Mesodermal cell (in vitro differentiated cells): ENCODE results near the gene ULK4.

Experiments
- H3K27ac ChIP-seq: 2 replicates; pipeline ENCODE4 v1.7.0; 2013; ENCODE audit warnings: mild to moderate bottlenecking, low read depth, low read length, moderate library complexity; ENCODE audit not compliant: severe bottlenecking
- H3K36me3 ChIP-seq: 2 replicates; pipeline ENCODE4 v1.7.1; 2013; ENCODE audit warnings: mild to moderate bottlenecking, low read length, moderate library complexity; ENCODE audit not compliant: control insufficient read depth, insufficient read depth
- H3K4me1 ChIP-seq: one replicate; pipeline ENCODE4 v1.7.1; 2013; ENCODE audit warnings: mild to moderate bottlenecking, low read length; ENCODE audit not compliant: insufficient read depth, control insufficient read depth, poor library complexity, severe bottlenecking
- H3K4me3 ChIP-seq: 2 replicates; pipeline ENCODE4 v1.7.0; 2013; ENCODE audit warnings: low read length, control low read depth, mild to moderate bottlenecking; ENCODE audit not compliant: insufficient read depth, poor library complexity, severe bottlenecking; ENCODE audit errors: extremely low read depth
- H3K9me3 ChIP-seq: 2 replicates; pipeline ENCODE4 v1.7.1; 2013; ENCODE audit warnings: mild to moderate bottlenecking, low read length, moderate library complexity; ENCODE audit not compliant: control insufficient read depth
- WGBS, 2 experiments: methylation state at CpG; one replicate each; pipeline ENCODE4 v1.1.5; 2013; ENCODE audit warnings: missing lambda C conversion rate in 2 of 2; ENCODE audit not compliant: insufficient coverage in 2 of 2; 5-methylcytosine and 5-hydroxymethylcytosine counted together

The ULK4 gene

GRCh38 chr3:41603807-41604206, 358.1 kb downstream of the ULK4 start:
- H3K36me3 ChIP-seq: no peaks in the 10 kb centered on the region
- H3K4me3 ChIP-seq: no peak overlapping the region
- H3K27ac ChIP-seq: no peak overlapping the region
- H3K9me3 ChIP-seq: no peaks in the 10 kb centered on the region
- no CpG with 5 or more reads among the region's 1 CpG for WGBS, 2 experiments
- no peaks in the 10 kb centered on the region for H3K4me1 ChIP-seq

GRCh38 chr3:41602121-41602520, 359.8 kb downstream of the ULK4 start:
- Histone ChIP-seq H3K36me3 (no peaks in the 10 kb centered on the region), H3K9me3 (no peaks in the 10 kb centered on the region), H3K27ac (no peak overlapping the region), H3K4me1 (no peaks in the 10 kb centered on the region), H3K4me3 (no peak overlapping the region)

GRCh38 chr3:41601404-41601987, 360.4 kb downstream of the ULK4 start:
- H3K4me1 ChIP-seq: no peaks in the 10 kb centered on the region
- H3K9me3 ChIP-seq: no peaks in the 10 kb centered on the region
- no peak overlapping the region for H3K4me3 ChIP-seq
- no peaks in the 10 kb centered on the region for H3K36me3 ChIP-seq
- WGBS, 2 experiments: no CpG with 5 or more reads among the region's 1 CpG
- no peak overlapping the region for H3K27ac ChIP-seq

GRCh38 chr3:41600616-41601015, 361.3 kb downstream of the ULK4 start:
- H3K4me3 ChIP-seq: no peak overlapping the region
- no peak overlapping the region for H3K27ac ChIP-seq
- H3K36me3 ChIP-seq: no peaks in the 10 kb centered on the region
- 94 to 100% methylated on average over 1 to 2 of the region's 2 CpGs for WGBS, 2 experiments
- no peaks in the 10 kb centered on the region for H3K4me1 ChIP-seq
- H3K9me3 ChIP-seq: no peaks in the 10 kb centered on the region

- Histone ChIP-seq H3K36me3 (no peaks in the 10 kb centered on the region), H3K4me3 (no peak overlapping the region)
- WGBS, 2 experiments: 100% methylated on average over 1 of the region's 1 CpG; no CpG with 5 or more reads in 1 of the 2 experiments
Measured at GRCh38 chr3:41599127-41599484, 362.8 kb downstream of the ULK4 start.

GRCh38 chr3:41598402-41599126, 363.3 kb downstream of the ULK4 start:
- Histone ChIP-seq H3K27ac (no peak overlapping the region), H3K4me3 (no peak overlapping the region), H3K9me3 (no peaks in the 10 kb centered on the region), H3K36me3 (no peaks in the 10 kb centered on the region), H3K4me1 (no peaks in the 10 kb centered on the region)
- WGBS, 2 experiments: 92 to 100% methylated on average over 1 to 5 of the region's 8 CpGs

More at GRCh38 chr3:41599127-41599484, 362.8 kb downstream of the ULK4 start:
- Histone ChIP-seq H3K27ac (no peak overlapping the region), H3K9me3 (no peaks in the 10 kb centered on the region), H3K4me1 (no peaks in the 10 kb centered on the region)

GRCh38 chr3:41593774-41594173, 368.1 kb downstream of the ULK4 start:
- no peaks in the 10 kb centered on the region for H3K4me1 ChIP-seq
- H3K36me3 ChIP-seq: no peaks in the 10 kb centered on the region
- no peak overlapping the region for H3K27ac ChIP-seq
- H3K4me3 ChIP-seq: no peak overlapping the region
- 75 to 80% methylated on average over 3 to 4 of the region's 5 CpGs for WGBS, 2 experiments
- no peaks in the 10 kb centered on the region for H3K9me3 ChIP-seq

- no peaks in the 10 kb centered on the region for H3K36me3 ChIP-seq
- H3K9me3 ChIP-seq: no peaks in the 10 kb centered on the region
- H3K27ac ChIP-seq: no peak overlapping the region
- H3K4me1 ChIP-seq: no peaks in the 10 kb centered on the region
- H3K4me3 ChIP-seq: no peak overlapping the region
- no CpG with 5 or more reads among the region's 2 CpGs for whole genome bisulfite sequencing, 2 experiments
Measured at GRCh38 chr3:41592753-41593510, 369.0 kb downstream of the ULK4 start.

GRCh38 chr3:41583014-41583413, 378.9 kb downstream of the ULK4 start:
- H3K36me3 ChIP-seq: no peaks in the 10 kb centered on the region
- no peaks in the 10 kb centered on the region for H3K9me3 ChIP-seq
- no CpG with 5 or more reads among the region's 2 CpGs for WGBS, 2 experiments
- H3K4me1 ChIP-seq: no peaks in the 10 kb centered on the region
- no peak overlapping the region for H3K27ac ChIP-seq
- no peak overlapping the region for H3K4me3 ChIP-seq

GRCh38 chr3:41581700-41582099, 380.2 kb downstream of the ULK4 start:
- no peak overlapping the region for H3K4me3 ChIP-seq
- H3K4me1 ChIP-seq: no peaks in the 10 kb centered on the region
- WGBS, 2 experiments: 91% methylated on average over 3 of the region's 4 CpGs

More at GRCh38 chr3:41581700-41582099, 380.2 kb downstream of the ULK4 start:
- no peak overlapping the region for H3K27ac ChIP-seq
- no peaks in the 10 kb centered on the region for H3K36me3 ChIP-seq
- no peaks in the 10 kb centered on the region for H3K9me3 ChIP-seq
